Peyer's patch (tissue), 4 donors: Measurements from ENCODE around the gene TC2N.

Experiments used
- CTCF ChIP-seq, 6 experiments: fragments of 450-650 bp in 4 of 6; fragments of 200-600 bp in 2 of 6; sonication (generic) in 1 of 6; IDR thresholded peaks; one replicate each; pipeline ENCODE4 v1.5.1; 2017 to 2019; ENCODE audit warnings: antibody characterized with exemption in 6 of 6, mild to moderate bottlenecking in 3 of 6, moderate library complexity in 1 of 6
- POLR2A ChIP-seq, 2 donors: fragments of 450-650 bp; IDR thresholded peaks; one replicate each; pipeline ENCODE4 v1.5.1; 2017; ENCODE audit warnings: antibody characterized with exemption in 2 of 2, mild to moderate bottlenecking in 2 of 2, moderate library complexity in 2 of 2

GRCh38 chr14:91870890-91871289, 3.6 kb upstream of the TC2N start:
- no peak for TF ChIP-seq POLR2A (IDR thresholded peaks at IDR 0.05)
- no peak for TF ChIP-seq CTCF (IDR thresholded peaks at IDR 0.05)
